Measurements from ENCODE around the gene SLC37A1. TPM values are rescaled to one million over a fixed set of nuclear protein-coding genes. Genes with fewer than 3 reads are reported as not detected.

SLC37A1 gene
- total RNA-seq, 2 donors from 2014 or later = 22.7 to 47.0 TPM

DNA sequence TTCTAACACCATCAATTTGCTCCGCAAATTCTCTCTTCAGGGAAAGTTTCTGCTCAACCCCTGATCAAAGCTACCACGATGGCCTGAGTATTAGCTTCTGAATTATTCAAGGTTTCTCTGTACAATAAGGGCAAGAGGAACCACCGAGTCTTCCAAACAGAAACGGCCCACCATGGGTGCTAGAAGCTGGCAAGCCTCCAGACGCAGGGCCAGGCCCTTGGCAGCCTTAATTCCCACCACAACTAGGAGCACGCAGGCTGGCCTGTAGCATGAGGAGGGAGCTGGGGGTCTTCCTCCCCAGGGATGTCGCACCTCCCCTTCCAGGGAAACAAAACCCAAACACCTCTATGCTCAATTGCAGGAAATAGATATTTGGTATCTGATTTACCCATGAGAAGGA, 28.7 kb upstream of the SLC37A1 start:
- no peak for DNase-seq
- H3K27me3 ChIP-seq (ENCODE audit: control insufficient read depth, insufficient read depth, low read length, poor library complexity, severe bottlenecking) = no peaks in the 10 kb centered on the region
- H3K27ac ChIP-seq (ENCODE audit: low read depth, low read length) = no peak overlapping the region
- no peak overlapping the region for H3K9ac ChIP-seq (ENCODE audit: extremely low read depth, low read length, poor library complexity, severe bottlenecking)
- no peak overlapping the region for H3K4me3 ChIP-seq (ENCODE audit: low read length)
- H3K9me3 ChIP-seq (ENCODE audit: control insufficient read depth, low read length) = no peaks in the 10 kb centered on the region
- Mint-ChIP-seq H3K4me1 (no peaks in the 10 kb centered on the region), H3K4me3 (no peak overlapping the region), H3K9me3 (peaks cover 2% of the 10 kb centered on the region), H3K36me3 (ENCODE audit: low read depth) (no peaks in the 10 kb centered on the region), H3K27me3 (ENCODE audit: insufficient read depth) (peaks cover 10% of the 10 kb centered on the region), H3K27ac (no peak overlapping the region)
- 89 to 91% methylated on average over 4 to 7 of the region's 7 CpGs for WGBS, 2 experiments (ENCODE audit: insufficient coverage in 1 of 2, insufficient read length in 1 of 2)
- TF ChIP-seq, protein P1, sequence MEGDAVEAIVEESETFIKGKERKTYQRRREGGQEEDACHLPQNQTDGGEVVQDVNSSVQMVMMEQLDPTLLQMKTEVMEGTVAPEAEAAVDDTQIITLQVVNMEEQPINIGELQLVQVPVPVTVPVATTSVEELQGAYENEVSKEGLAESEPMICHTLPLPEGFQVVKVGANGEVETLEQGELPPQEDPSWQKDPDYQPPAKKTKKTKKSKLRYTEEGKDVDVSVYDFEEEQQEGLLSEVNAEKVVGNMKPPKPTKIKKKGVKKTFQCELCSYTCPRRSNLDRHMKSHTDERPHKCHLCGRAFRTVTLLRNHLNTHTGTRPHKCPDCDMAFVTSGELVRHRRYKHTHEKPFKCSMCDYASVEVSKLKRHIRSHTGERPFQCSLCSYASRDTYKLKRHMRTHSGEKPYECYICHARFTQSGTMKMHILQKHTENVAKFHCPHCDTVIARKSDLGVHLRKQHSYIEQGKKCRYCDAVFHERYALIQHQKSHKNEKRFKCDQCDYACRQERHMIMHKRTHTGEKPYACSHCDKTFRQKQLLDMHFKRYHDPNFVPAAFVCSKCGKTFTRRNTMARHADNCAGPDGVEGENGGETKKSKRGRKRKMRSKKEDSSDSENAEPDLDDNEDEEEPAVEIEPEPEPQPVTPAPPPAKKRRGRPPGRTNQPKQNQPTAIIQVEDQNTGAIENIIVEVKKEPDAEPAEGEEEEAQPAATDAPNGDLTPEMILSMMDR (conservative IDR thresholded peaks at IDR 0.05) = no peak
- no peaks in the 10 kb centered on the region for H3K4me1 ChIP-seq (ENCODE audit: control insufficient read depth, insufficient read depth, low read length)
- H3K36me3 ChIP-seq (ENCODE audit: control insufficient read depth, insufficient read depth, low read length) = no peaks in the 10 kb centered on the region

DNA sequence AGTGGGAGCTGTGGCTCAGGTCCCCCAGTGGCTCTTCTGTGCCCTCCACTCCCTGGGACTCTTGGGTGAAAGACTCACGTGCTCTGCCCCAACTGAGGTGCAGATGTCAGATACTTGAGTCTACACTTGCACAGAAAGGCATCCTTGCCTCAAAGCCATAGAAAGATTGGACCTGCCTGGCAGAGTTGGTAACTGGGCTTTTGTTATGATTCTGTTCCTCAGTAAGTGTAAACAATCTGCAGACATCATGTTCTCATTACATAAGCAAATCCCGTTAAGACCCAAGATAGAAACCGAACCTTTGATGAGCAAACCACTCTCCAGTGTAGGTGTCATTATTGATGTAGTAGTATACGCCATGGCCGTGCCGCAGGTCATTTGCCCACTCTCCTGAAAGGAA, 27.6 kb upstream of the SLC37A1 start:
- WGBS, 2 experiments (ENCODE audit: insufficient coverage in 1 of 2, insufficient read length in 1 of 2) = 94 to 100% methylated on average over 3 to 6 of the region's 6 CpGs
- no peak overlapping the region for H3K9ac ChIP-seq (ENCODE audit: extremely low read depth, low read length, poor library complexity, severe bottlenecking)
- no peak overlapping the region for H3K4me3 Mint-ChIP-seq
- no peak for DNase-seq
- TF ChIP-seq, protein P1 (conservative IDR thresholded peaks at IDR 0.05) = no peak
- no peaks in the 10 kb centered on the region for H3K27me3 ChIP-seq (ENCODE audit: control insufficient read depth, insufficient read depth, low read length, poor library complexity, severe bottlenecking)
- H3K4me1 Mint-ChIP-seq = peaks cover 4% of the 10 kb centered on the region
- H3K9me3 Mint-ChIP-seq = peaks cover 2% of the 10 kb centered on the region
- no peaks in the 10 kb centered on the region for H3K36me3 ChIP-seq (ENCODE audit: control insufficient read depth, insufficient read depth, low read length)
- H3K4me1 ChIP-seq (ENCODE audit: control insufficient read depth, insufficient read depth, low read length) = no peaks in the 10 kb centered on the region
- H3K27me3 Mint-ChIP-seq (ENCODE audit: insufficient read depth) = peaks cover 11% of the 10 kb centered on the region
- H3K9me3 ChIP-seq (ENCODE audit: control insufficient read depth, low read length) = no peaks in the 10 kb centered on the region
- no peak overlapping the region for H3K27ac ChIP-seq (ENCODE audit: low read depth, low read length)
- H3K27ac Mint-ChIP-seq = no peak overlapping the region
- no peaks in the 10 kb centered on the region for H3K36me3 Mint-ChIP-seq (ENCODE audit: low read depth)
- no peak overlapping the region for H3K4me3 ChIP-seq (ENCODE audit: low read length)

DNA sequence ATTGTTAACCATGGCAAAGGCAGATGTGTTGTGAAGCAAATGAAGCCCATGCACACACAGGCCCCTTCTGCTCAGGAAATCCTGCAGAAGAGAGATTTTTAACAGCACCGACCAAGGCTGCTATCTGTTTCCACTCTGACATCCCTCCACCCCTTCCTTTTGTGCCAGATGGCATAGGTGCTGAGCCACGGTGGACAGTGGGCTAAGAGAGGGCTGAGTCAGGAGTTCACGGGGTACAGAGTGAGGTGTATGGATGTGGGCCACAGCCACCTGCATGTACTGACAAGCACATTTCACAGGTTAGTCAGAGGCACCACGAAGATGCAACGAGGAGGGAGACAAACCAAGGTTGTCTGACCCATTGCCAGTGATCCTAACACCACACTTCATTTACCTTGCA, 27.1 kb upstream of the SLC37A1 start:
- Mint-ChIP-seq H3K4me3 (no peak overlapping the region), H3K9me3 (peaks cover under 1% of the 10 kb centered on the region), H3K36me3 (ENCODE audit: low read depth) (no peaks in the 10 kb centered on the region), H3K27me3 (ENCODE audit: insufficient read depth) (peaks cover 10% of the 10 kb centered on the region), H3K4me1 (peaks cover 5% of the 10 kb centered on the region), H3K27ac (no peak overlapping the region)
- Histone ChIP-seq H3K27me3 (ENCODE audit: control insufficient read depth, insufficient read depth, low read length, poor library complexity, severe bottlenecking) (no peaks in the 10 kb centered on the region), H3K36me3 (ENCODE audit: control insufficient read depth, insufficient read depth, low read length) (no peaks in the 10 kb centered on the region), H3K27ac (ENCODE audit: low read depth, low read length) (no peak overlapping the region), H3K4me1 (ENCODE audit: control insufficient read depth, insufficient read depth, low read length) (no peaks in the 10 kb centered on the region), H3K4me3 (ENCODE audit: low read length) (no peak overlapping the region), H3K9ac (ENCODE audit: extremely low read depth, low read length, poor library complexity, severe bottlenecking) (no peak overlapping the region), H3K9me3 (ENCODE audit: control insufficient read depth, low read length) (no peaks in the 10 kb centered on the region)
- 89 to 95% methylated on average over 4 to 5 of the region's 5 CpGs for WGBS, 2 experiments (ENCODE audit: insufficient coverage in 1 of 2, insufficient read length in 1 of 2)
- TF ChIP-seq, protein P1 (conservative IDR thresholded peaks at IDR 0.05) = no peak
- no peak for DNase-seq
